ENCODE results near the gene TCEAL3. TPM values are rescaled to one million over a fixed set of nuclear protein-coding genes. Genes with fewer than 3 reads are reported as not detected.
"Not testable (repeated sequence)": the region's sequence is repeated elsewhere in the genome, so short reads cannot be mapped to it uniquely, and the experiment has no call there.

TCEAL3 gene
- 19.8 TPM for polyA plus RNA-seq (2012; ENCODE audit: insufficient read depth, insufficient read length)

DNA sequence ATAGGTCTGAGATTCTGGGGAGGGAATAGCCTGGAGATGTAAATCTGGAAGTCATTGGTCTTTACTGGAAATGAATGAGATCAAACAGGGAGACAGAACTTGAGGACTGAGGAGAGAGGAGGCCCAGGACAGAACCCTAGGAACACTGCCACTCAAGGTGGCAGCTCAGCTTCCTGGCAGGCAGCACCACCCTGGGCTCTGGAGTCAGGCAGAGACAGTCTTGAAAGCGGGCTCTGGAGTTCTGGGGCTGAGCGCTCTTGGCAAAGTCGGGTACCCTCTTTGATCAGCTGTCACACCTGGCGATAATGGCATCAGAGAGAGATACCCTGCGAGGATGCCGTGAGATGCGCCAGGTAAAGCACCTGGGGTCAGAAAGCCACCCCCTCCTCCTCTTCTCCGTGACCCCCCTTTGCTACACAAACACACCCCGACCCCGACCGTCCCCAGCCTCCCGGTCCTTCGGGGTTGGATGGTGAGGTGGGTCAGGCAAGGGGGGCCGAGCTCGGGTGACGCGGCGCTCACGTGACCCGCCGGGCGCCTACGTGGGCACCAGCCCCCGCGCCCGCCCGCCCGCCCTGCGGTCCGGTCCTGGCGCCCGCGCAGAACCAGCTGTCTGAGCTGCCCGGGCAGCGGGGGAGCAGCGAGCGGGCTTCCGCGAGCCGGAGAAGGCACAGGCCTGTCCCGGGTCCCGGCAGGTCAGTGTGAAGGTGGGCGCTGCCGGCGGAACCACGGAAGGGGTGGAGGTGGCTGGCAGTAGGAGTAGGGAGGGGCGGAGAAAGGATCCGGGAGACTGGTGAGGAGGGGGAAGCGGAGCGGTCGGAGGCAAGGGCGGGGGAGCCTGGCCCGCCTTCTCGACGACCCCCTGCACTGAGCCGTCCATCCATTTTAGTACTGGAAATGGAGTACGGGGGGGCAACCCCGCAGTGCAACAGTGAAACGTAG, at the start of gene TCEAL3:
Gene TCEAL3 (plus strand): TSS at position 600 of the 942 bp plus-strand sequence. CDS start 1,102 bp downstream, outside the sequence.
- H3K4me3 ChIP-seq (ENCODE audit: low read length): peak within 1 kb of the TSS; percentile 43
- no peak for DNase-seq (ENCODE audit: low read depth, low spot score)

DNA sequence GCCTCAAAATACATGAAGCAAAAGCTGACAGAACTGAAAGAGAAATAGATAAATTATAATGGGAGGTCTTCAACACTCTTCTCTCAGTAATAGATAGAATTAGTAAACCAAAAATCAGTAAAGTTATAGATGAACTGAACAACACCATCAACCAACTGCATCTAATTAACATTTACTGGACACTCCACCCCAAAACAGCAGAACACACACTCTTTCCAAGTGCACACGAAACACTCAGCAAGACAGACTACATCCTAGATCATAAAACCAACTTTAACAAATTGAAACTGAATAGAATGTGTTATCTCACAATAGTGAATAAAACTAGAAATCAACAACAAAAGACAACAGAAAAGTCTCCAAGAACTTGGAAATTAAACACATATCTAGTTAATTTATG, 47.5 kb upstream of the TCEAL3 start:
- DNase-seq (ENCODE audit: low read depth, low spot score): no peak
- no peak overlapping the region for H3K4me3 ChIP-seq (ENCODE audit: low read length)

DNA sequence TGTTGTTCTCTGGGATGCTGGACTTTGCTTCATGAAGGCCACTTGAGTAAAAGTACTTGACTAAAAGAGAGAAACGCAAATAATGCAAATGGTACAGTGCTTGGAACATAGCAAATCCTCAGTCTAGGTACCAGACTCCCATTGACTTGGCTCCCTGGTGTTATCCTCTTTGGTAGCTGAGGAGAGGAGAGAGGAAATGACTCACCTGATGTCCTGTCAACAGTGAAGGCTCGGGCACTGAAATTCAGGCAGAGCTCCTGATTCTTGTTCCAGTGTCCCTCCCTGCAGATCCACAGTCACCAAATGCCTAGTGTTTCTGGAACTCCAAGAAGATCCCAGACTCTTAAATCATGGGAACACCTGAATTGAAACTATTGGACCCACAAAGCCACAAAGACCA, 45.0 kb upstream of the TCEAL3 start:
- no peak overlapping the region for H3K4me3 ChIP-seq (ENCODE audit: low read length)
- DNase-seq (ENCODE audit: low read depth, low spot score): no peak

DNA sequence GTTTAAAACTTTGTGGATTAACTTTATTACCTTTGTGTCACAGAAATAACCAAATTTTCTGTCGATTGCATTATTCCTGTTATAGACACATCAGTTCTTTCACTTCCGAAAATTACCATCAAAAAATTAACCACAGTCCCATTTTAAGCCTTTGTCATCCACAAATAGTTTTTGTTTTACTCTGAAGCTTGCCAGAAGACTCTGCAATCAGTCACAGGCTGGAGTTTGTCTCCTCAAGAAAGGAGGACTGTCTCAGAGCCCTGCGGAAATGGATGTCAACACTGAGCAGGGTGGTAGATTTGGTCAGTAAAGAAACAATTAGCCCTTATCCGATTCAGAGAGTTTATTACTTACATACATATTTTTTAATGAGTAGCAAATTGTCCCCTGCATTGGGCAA, 42.6 kb upstream of the TCEAL3 start:
- DNase-seq (ENCODE audit: low read depth, low spot score): no peak
- H3K4me3 ChIP-seq (ENCODE audit: low read length): no peak overlapping the region

- DNase-seq (ENCODE audit: low read depth, low spot score): no peak
- no peak overlapping the region for H3K4me3 ChIP-seq (ENCODE audit: low read length)
Observed at GRCh38 chrX:103565752-103566151, 42.0 kb upstream of the TCEAL3 start.

- no peak overlapping the region for H3K4me3 ChIP-seq (ENCODE audit: low read length)
- no peak for DNase-seq (ENCODE audit: low read depth, low spot score)
Observed at GRCh38 chrX:103571121-103571520, 36.6 kb upstream of the TCEAL3 start.

DNA sequence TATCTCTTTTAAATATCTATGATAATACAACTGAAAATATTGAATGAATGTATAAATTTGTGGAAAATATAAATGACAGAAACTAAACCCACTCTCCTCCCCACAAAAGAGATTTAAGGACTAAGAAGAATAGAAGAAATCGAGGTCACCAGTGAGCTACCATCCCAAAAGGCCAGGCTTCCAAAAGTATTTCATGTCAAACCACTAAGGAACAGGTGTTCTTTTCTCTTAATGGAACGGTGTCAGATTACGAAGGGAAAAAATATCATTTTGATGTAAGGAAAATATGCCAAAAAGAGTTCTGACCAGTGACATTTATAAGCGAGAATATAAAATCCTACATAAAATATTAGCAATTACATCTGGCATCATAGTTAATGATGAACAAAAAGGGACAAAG, 36.0 kb upstream of the TCEAL3 start:
- H3K4me3 ChIP-seq (ENCODE audit: low read length): no peak overlapping the region
- DNase-seq (ENCODE audit: low read depth, low spot score): no peak

DNA sequence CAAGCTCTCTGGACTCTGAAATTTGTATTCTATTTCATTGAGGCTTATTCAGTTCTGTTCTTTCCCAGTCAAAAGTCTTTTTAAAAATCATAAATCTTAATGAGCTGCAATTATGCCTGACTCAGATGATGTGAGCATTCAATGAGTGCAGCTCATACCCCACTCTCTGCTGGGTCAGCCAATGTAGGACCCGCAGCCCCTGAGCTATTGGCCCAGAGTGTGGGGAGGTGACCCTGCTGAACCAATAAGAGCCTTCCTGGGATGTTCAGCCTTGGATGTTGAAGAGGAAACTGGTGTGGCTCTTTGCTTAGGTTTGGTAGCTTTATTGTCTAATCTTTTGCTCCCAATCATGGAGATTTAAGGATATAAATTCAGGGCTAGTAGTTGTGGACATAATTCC, 34.6 kb upstream of the TCEAL3 start:
- DNase-seq (ENCODE audit: low read depth, low spot score): no peak
- no peak overlapping the region for H3K4me3 ChIP-seq (ENCODE audit: low read length)

GRCh38 chrX:103584596-103584995, 23.2 kb upstream of the TCEAL3 start:
- no peak for DNase-seq (ENCODE audit: low read depth, low spot score)
- no peak overlapping the region for H3K4me3 ChIP-seq (ENCODE audit: low read length)

DNA sequence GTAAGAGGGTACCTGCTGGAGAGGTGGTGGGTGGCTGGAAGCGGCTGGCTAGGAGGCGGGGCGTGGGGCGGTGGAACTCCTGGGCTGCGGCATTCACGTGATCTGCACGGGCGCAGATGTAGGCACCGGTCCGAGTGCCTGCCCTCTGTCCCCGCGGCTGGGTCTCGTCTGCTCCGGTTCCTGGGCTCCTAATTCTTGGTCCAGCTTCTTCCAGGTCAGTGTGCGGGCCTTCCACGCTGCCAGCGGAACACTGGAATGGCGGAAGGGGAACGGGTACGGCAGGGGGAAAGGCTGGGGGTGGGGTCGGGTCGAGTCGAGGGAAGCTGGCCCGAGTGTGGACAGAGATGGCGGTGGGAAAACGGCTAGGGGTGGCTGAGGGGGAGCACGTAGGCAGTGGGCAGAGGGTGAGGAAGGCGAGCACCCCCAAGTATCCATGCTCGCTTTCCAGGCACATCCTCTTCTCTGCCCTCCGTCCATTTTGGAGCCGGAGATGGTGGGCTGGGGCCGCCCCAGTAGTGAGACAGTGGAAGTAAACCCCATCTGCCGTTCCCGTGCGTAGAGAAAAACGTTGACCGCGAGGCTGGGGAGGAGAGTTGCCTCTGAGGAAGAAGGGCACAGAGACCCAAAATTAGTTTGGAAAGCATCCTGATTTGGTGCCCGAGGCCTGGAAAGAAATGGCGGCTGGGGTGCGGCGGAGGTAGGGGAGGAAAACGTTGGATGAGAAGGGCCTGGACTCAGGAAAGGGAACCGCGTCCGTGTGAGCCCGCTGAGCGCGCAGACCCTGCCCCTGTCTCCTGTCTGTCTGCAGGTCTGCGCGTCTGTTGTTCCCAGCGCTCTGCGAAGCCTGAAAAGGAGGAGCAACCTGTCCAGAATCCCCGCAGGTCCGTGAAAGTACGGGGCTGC, 22.1 kb upstream of the TCEAL3 start, which contains the start of gene TCEAL4:
Gene TCEAL4 (plus strand): TSS at position 105 of the 903 bp plus-strand sequence. CDS start 1,161 bp downstream, outside the sequence.
- H3K4me3 ChIP-seq (ENCODE audit: low read length): peak within 1 kb of the TSS; percentile 40
- no peak for DNase-seq (ENCODE audit: low read depth, low spot score)

- H3K4me3 ChIP-seq (ENCODE audit: low read length): no peak overlapping the region
- no peak for DNase-seq (ENCODE audit: low read depth, low spot score)
Observed at GRCh38 chrX:103586314-103586646, 21.5 kb upstream of the TCEAL3 start.

DNA sequence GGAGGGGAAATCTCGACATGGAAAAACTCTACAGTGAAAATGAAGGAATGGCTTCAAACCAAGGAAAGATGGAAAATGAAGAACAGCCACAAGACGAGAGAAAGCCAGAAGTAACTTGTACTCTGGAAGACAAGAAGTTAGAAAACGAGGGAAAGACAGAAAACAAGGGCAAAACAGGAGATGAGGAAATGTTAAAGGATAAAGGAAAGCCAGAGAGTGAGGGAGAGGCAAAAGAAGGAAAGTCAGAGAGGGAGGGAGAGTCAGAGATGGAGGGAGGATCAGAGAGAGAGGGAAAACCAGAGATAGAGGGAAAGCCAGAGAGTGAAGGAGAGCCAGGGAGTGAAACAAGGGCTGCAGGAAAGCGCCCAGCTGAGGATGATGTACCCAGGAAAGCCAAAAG, 21.1 kb upstream of the TCEAL3 start:
- DNase-seq (ENCODE audit: low read depth, low spot score): no peak
- H3K4me3 ChIP-seq (ENCODE audit: low read length): no peak overlapping the region

- not testable (repeated sequence) for DNase-seq (ENCODE audit: low read depth, low spot score); H3K4me3 ChIP-seq (ENCODE audit: low read length)
Observed at GRCh38 chrX:103592295-103592694, 15.5 kb upstream of the TCEAL3 start.

GRCh38 chrX:103595202-103595601, 12.6 kb upstream of the TCEAL3 start:
- not testable (repeated sequence) for DNase-seq (ENCODE audit: low read depth, low spot score); H3K4me3 ChIP-seq (ENCODE audit: low read length)

- no peak for DNase-seq (ENCODE audit: low read depth, low spot score)
- H3K4me3 ChIP-seq (ENCODE audit: low read length): peak overlapping the region; percentile 43
Observed at GRCh38 chrX:103608306-103608963, 672 bp downstream of the TCEAL3 start.

- no peak overlapping the region for H3K4me3 ChIP-seq (ENCODE audit: low read length)
- DNase-seq (ENCODE audit: low read depth, low spot score): no peak
Observed at GRCh38 chrX:103610282-103610681, 2.5 kb downstream of the TCEAL3 start.

- DNase-seq (ENCODE audit: low read depth, low spot score): no peak
- H3K4me3 ChIP-seq (ENCODE audit: low read length): no peak overlapping the region
Observed at GRCh38 chrX:103613362-103613890, 5.7 kb downstream of the TCEAL3 start.

DNA sequence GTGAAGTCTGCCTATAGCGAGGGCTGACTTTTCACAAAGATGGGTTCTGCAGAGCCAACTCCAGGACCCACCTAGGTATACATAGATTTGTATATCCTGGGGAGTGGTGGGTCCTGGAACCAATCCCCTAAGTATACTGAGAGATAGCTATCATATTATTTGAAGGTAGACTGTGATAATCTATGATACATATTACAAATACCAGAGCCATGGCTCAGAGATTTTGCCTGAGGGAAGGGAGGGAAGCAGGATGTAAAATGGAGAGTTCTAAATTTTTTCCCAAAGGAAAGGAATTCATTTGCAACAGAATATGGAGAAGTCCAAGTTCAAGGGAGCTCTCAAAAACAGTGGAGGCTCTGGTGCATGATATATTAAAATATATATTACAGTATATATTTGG, 7.2 kb downstream of the TCEAL3 start:
- DNase-seq (ENCODE audit: low read depth, low spot score): no peak
- no peak overlapping the region for H3K4me3 ChIP-seq (ENCODE audit: low read length)

DNA sequence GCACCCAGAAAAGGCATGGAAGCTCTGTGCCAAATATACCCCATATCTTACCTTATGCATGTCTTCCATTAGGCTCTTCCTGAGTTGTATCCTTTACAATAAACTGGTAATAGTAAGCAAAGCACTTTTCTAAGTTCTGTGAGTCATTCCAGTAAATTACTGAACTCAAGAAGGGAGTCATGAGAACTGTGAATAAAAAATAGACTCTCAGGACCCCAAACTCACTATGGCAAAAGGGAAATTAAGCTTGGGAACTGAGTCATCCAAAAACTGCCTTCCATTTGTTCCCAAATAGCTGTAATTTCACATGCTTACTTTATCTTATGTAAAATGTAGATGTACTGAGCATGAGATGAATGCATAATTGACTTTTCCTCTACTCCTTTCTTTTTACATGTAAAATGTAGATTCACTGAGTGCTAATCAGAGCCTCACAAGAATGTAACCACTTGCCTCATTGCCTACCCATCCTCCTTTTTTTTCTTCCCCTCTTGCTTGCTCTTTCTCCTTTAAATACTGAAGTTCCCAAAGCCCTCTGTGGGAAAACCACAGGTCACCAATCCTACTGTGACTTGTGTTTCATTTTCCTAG, 8.1 kb downstream of the TCEAL3 start:
- no peak overlapping the region for H3K4me3 ChIP-seq (ENCODE audit: low read length)
- no peak for DNase-seq (ENCODE audit: low read depth, low spot score)
